Neural progenitor cell (in vitro differentiated cells): Measurements from ENCODE around the gene TSGA10. TPM values are rescaled to one million over a fixed set of nuclear protein-coding genes. Genes with fewer than 3 reads are reported as not detected.

Experiments
- DNase-seq: peaks from one replicate; pipeline ENCODE4 v3.0.0-alpha.2; 2016; ENCODE audit warnings: low spot score
- H2AFZ ChIP-seq: fragments of 200-600 bp; sonication (generic); replicated peaks from 2 replicates; pipeline ENCODE4 v1.6.1; 2016; ENCODE audit warnings: antibody characterized with exemption
- H3F3A ChIP-seq: fragments of 200-600 bp; sonication (generic); 2 replicates; pipeline ENCODE4 v1.6.1; 2016; ENCODE audit warnings: antibody characterized with exemption, low read depth
- H3K27ac ChIP-seq: fragments of 200-600 bp; sonication (generic); 2 replicates; pipeline ENCODE4 v1.5.1; 2016; ENCODE audit warnings: mild to moderate bottlenecking
- H3K27me3 ChIP-seq: fragments of 200-600 bp; sonication (generic); 2 replicates; pipeline ENCODE4 v1.6.1; 2016; ENCODE audit warnings: mild to moderate bottlenecking, moderate library complexity
- H3K36me3 ChIP-seq: fragments of 200-600 bp; sonication (generic); 2 replicates; pipeline ENCODE4 v1.5.1; 2016
- H3K4me1 ChIP-seq: fragments of 200-600 bp; sonication (generic); 2 replicates; pipeline ENCODE4 v1.6.1; 2016; ENCODE audit warnings: mixed run types
- H3K4me2 ChIP-seq: fragments of 200-600 bp; sonication (generic); 2 replicates; pipeline ENCODE4 v1.6.1; 2016
- H3K4me3 ChIP-seq: fragments of 200-600 bp; sonication (generic); 2 replicates; pipeline ENCODE4 v1.5.1; 2016
- H3K79me2 ChIP-seq: fragments of 200-600 bp; sonication (generic); 2 replicates; pipeline ENCODE4 v1.6.1; 2016; ENCODE audit warnings: low read depth
- H3K9ac ChIP-seq: fragments of 200-600 bp; sonication (generic); 2 replicates; pipeline ENCODE4 v1.6.1; 2016
- H3K9me3 ChIP-seq: fragments of 200-600 bp; sonication (generic); 2 replicates; pipeline ENCODE4 v1.5.1; 2016; ENCODE audit warnings: low read depth
- H4K20me1 ChIP-seq: fragments of 200-600 bp; sonication (generic); 2 replicates; pipeline ENCODE4 v1.6.1; 2016; ENCODE audit warnings: low read depth
- H3K27ac Mint-ChIP-seq: 3 replicates; pipeline ENCODE4 v1.8.0; 2021; ENCODE audit warnings: mixed read lengths
- H3K27me3 Mint-ChIP-seq: 2 replicates; pipeline ENCODE4 v1.8.0; 2022; ENCODE audit warnings: low read depth, mild to moderate bottlenecking, inconsistent platforms, moderate library complexity, mixed read lengths; ENCODE audit not compliant: insufficient read depth
- H3K36me3 Mint-ChIP-seq: 3 replicates; pipeline ENCODE4 v1.8.0; 2021; ENCODE audit warnings: mixed read lengths
- H3K4me1 Mint-ChIP-seq: 3 replicates; pipeline ENCODE4 v1.8.0; 2021; ENCODE audit warnings: mixed read lengths
- H3K4me3 Mint-ChIP-seq: 3 replicates; pipeline ENCODE4 v1.8.0; 2021; ENCODE audit warnings: mild to moderate bottlenecking, moderate library complexity, mixed read lengths
- H3K9me3 Mint-ChIP-seq: 3 replicates; pipeline ENCODE4 v1.8.0; 2020; ENCODE audit warnings: mixed read lengths
- CTCF ChIP-seq: fragments of 200-600 bp; sonication (generic); IDR thresholded peaks from 2 replicates; pipeline ENCODE4 v1.5.1; 2017; ENCODE audit warnings: antibody characterized with exemption, mild to moderate bottlenecking
- EZH2 ChIP-seq: fragments of 200-600 bp; sonication (generic); IDR thresholded peaks from 2 replicates; pipeline ENCODE4 v1.6.1; 2017; ENCODE audit warnings: antibody characterized with exemption, mild to moderate bottlenecking, moderate library complexity
- EZH2phosphoT487 ChIP-seq: fragments of 200-600 bp; sonication (generic); IDR thresholded peaks from 2 replicates; pipeline ENCODE4 v1.6.1; 2017; ENCODE audit warnings: antibody characterized with exemption
- total RNA-seq: library from RNA; depleted of rRNA; stranded (reverse); fragments of >200 nt; gene quantifications from 2 replicates; pipeline ENCODE4 v1.2.3, GENCODE V29; 2015; ENCODE audit warnings: low replicate concordance

The TSGA10 gene
- total RNA-seq, 1 donor from 2014 or later = 5.8 TPM

GRCh38 chr2:99158599-99158998 lies 3.9 kb upstream of the TSGA10 start:
- H3K9me3 ChIP-seq = no peaks in the 10 kb centered on the region
- H3K27ac ChIP-seq = no peak overlapping the region
- peaks cover 11% of the 10 kb centered on the region for H3K79me2 ChIP-seq
- H3K36me3 ChIP-seq = no peaks in the 10 kb centered on the region
- H4K20me1 ChIP-seq = no peaks in the 10 kb centered on the region
- H3F3A ChIP-seq = peaks cover 13% of the 10 kb centered on the region
- no peaks in the 10 kb centered on the region for H3K9me3 Mint-ChIP-seq
- H3K27ac Mint-ChIP-seq = no peak overlapping the region
- H3K4me3 Mint-ChIP-seq = no peak overlapping the region
- H3K27me3 ChIP-seq = no peaks in the 10 kb centered on the region
- no peak for DNase-seq
- H3K4me1 Mint-ChIP-seq = peaks cover 22% of the 10 kb centered on the region
- H2AFZ ChIP-seq = no peak overlapping the region
- TF ChIP-seq EZH2 (no peak), EZH2phosphoT487 (no peak), CTCF (no peak)
- peaks cover 3% of the 10 kb centered on the region for H3K27me3 Mint-ChIP-seq
- no peak overlapping the region for H3K9ac ChIP-seq
- peaks cover 7% of the 10 kb centered on the region for H3K4me1 ChIP-seq
- no peak overlapping the region for H3K4me2 ChIP-seq
- H3K4me3 ChIP-seq = no peak overlapping the region
- H3K36me3 Mint-ChIP-seq = peaks cover 2% of the 10 kb centered on the region

GRCh38 chr2:99156891-99157290 lies 2.1 kb upstream of the TSGA10 start:
- no peaks in the 10 kb centered on the region for H3K9me3 Mint-ChIP-seq
- Histone ChIP-seq H3K9me3 (no peaks in the 10 kb centered on the region), H2AFZ (no peak overlapping the region), H3K4me2 (no peak overlapping the region), H3K4me3 (no peak overlapping the region), H4K20me1 (no peaks in the 10 kb centered on the region), H3K27me3 (no peaks in the 10 kb centered on the region), H3F3A (peaks cover 13% of the 10 kb centered on the region), H3K9ac (no peak overlapping the region), H3K79me2 (peaks cover 11% of the 10 kb centered on the region), H3K36me3 (no peaks in the 10 kb centered on the region), H3K4me1 (peaks cover 7% of the 10 kb centered on the region), H3K27ac (no peak overlapping the region)
- H3K27me3 Mint-ChIP-seq = peaks cover 3% of the 10 kb centered on the region
- TF ChIP-seq CTCF (no peak), EZH2phosphoT487 (no peak), EZH2 (no peak)
- no peak for DNase-seq
- H3K4me1 Mint-ChIP-seq = peaks cover 23% of the 10 kb centered on the region
- no peak overlapping the region for H3K27ac Mint-ChIP-seq
- peaks cover 2% of the 10 kb centered on the region for H3K36me3 Mint-ChIP-seq
- no peak overlapping the region for H3K4me3 Mint-ChIP-seq

- no peaks in the 10 kb centered on the region for H3K27me3 ChIP-seq
- peaks cover 3% of the 10 kb centered on the region for H3K36me3 Mint-ChIP-seq
- peaks cover 7% of the 10 kb centered on the region for H3K4me1 ChIP-seq
- no peak overlapping the region for H3K27ac ChIP-seq
- H3K79me2 ChIP-seq = peaks cover 11% of the 10 kb centered on the region
- TF ChIP-seq EZH2 (no peak), CTCF (no peak), EZH2phosphoT487 (no peak)
- no peaks in the 10 kb centered on the region for H4K20me1 ChIP-seq
- H3K9me3 Mint-ChIP-seq = no peaks in the 10 kb centered on the region
- H3F3A ChIP-seq = peaks cover 13% of the 10 kb centered on the region
- H3K27me3 Mint-ChIP-seq = peaks cover 2% of the 10 kb centered on the region
- H3K4me3 ChIP-seq = peak overlapping the region; percentile 77
- peak overlapping the region; percentile 33 for H3K9ac ChIP-seq
- peak; percentile 3 for DNase-seq
- H3K4me3 Mint-ChIP-seq = peak overlapping the region; percentile 89
- H3K4me1 Mint-ChIP-seq = peaks cover 23% of the 10 kb centered on the region
- no peaks in the 10 kb centered on the region for H3K9me3 ChIP-seq
- H3K4me2 ChIP-seq = peak overlapping the region; percentile 78
- H3K36me3 ChIP-seq = no peaks in the 10 kb centered on the region
- H2AFZ ChIP-seq = peak overlapping the region; percentile 97
- H3K27ac Mint-ChIP-seq = peak overlapping the region; percentile 97
These were observed 679 bp downstream of the TSGA10 start for GRCh38 chr2:99153921-99154604.
